Ecto neural progenitor cell (in vitro differentiated cells): ENCODE results near the gene PRMT5.
"Not testable (repeated sequence)": the region's sequence is repeated elsewhere in the genome, so short reads cannot be mapped to it uniquely, and the experiment has no call there.

Source experiments
- DNase-seq: peaks from one replicate; pipeline ENCODE4 v3.0.0-alpha.2; 2018; ENCODE audit warnings: low spot score

Gene PRMT5

DNA sequence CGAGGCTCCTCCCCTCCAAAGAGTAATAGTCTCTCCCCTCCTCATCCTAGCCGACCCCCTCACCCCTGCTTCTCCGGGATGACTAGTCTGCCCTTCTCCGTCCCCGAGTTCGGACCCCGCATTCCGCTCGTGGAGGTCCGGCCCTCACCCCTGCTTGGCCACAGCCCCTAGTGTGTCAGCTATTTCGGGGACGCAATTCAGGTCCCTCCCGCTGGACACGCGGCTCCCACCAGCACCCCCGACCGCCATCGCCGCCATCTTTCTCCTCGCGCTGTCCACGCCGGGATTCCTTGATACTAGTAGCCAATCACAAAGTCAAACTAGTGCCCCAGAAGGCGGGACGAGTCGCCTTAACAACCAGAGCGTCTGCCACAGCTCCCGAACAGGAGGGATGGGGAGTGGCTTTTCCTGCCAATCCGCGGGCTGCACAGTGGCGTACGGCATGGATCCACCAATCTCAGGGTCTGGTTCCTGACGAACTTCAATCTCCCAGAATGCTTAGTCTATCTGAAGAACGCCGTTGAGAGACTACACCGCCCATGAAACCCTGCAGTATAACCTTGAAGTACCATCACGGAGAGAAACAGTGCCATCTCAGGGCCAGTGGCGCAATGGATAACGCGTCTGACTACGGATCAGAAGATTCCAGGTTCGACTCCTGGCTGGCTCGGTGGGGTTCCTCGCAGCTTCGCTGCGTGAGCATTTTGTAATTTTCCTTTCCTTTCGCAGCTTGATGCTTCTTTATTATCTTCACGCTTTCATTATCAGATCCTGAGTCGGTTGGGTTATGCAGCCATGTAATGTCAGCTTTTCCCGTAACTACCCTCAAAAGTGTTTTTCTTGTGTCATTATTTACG lies at the start of gene PRMT5:
PRMT5 (minus strand) TSS at position 273 of the 857 bp plus-strand sequence; CDS start at position 258, 15 bp downstream.
- DNase-seq = peak; percentile 98

DNA sequence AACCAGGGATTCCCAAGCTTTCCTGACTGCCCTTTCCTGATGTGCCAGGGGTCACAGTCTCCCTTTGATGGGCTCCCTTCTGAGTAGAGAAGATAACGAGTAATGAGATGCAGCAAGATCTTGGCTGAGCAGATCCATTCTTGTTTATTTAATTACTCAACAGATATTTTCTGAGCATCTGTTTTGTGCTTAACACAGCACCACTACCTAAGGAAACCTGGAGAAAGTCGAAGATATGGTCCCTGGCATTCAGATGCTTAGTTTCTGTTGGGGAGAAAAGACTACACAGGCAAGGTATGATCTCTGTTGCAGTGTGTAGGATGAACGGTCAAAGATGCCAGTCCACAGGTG lies 49.3 kb upstream of the PRMT5 start:
- no peak for DNase-seq

DNA sequence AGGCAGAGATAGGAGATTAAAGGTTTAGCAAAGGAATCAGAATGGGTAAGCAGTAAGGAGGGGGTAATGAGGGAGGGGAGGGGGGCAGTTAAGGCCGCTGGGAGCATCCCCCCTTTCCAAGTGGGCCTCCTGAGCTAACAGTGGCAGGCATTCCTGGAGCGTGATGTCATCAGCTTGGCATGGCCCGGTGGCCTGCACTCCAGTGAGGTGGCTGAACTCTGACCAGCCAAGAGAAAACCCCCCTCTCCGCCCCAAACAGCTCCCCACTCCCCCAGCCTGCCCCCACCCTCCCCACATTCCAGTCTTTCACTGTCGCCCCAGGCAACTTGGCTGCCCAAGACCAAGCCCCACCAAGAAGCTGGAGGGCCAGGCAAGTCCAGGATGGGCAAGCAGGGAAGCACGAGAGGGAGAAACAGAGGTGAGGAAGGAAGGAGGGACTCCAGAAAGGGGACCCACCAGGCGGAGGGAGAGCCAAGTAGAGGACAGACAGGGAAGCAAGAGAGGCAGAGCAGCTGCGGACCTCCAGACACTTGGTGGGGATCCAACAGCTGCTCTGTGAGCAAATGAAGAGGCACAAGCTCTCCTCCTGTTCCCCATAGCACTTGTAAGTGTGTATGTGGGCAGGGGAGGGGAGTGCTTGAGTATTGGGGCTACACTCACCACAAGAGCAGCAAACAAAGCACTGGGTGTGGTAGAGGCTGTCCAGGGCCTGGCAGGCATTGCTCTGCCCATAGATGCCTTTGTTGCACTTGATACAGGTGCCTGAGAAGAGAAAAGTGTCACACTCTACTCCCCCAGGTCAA lies 48.7 kb upstream of the PRMT5 start:
- DNase-seq = peak; percentile 93

DNA sequence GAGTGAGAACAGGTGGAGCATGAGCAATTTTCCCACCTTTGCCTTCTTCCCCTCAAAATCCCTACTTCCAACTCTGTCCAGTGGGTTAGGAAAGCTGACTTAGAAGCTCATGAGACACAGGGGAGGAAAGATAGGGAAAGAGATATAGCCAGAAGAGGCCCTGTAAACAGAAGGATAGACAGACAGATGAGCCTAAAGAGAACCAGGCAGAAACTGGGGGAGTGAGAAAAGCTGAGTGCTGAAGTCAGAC lies 48.2 kb upstream of the PRMT5 start:
- no peak for DNase-seq

DNA sequence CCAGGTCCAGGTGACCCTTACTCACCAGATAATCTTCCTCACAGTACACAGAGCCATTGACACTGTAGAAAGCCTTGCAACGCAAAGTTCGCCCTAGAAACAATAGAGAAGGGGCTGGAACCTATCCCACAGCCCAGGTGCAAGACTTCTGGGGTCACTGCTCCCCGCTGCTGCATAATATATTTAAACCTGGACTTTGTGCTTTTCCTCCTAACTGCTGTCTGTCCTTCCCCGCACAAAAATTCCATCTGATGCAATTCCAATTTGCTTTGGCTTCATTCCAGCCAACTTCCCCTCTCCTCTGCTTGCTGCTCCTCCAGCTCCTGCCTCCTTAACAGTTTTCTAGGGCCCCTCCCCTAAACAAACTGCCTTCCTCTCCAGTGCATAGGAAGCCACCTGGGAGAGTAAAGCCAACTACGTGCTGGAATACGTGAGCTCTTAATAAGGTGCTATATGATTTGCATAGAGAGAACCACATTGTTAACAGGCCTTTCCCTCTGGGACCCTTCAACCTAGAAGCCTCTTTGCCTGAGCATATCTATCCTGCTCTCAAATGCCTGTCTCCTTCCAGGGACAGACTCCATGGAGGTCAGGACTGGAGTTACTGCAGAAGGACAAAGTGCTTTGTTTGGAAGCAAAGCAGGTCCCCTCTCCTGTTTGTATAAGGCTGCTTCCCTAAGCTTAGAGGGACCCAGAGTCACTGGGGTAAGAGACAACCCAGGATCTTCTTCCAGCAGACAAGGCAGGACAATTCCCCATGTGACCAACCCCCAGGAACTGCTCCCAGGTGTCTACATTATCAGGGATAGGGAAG lies 47.7 kb upstream of the PRMT5 start:
- DNase-seq = no peak

DNA sequence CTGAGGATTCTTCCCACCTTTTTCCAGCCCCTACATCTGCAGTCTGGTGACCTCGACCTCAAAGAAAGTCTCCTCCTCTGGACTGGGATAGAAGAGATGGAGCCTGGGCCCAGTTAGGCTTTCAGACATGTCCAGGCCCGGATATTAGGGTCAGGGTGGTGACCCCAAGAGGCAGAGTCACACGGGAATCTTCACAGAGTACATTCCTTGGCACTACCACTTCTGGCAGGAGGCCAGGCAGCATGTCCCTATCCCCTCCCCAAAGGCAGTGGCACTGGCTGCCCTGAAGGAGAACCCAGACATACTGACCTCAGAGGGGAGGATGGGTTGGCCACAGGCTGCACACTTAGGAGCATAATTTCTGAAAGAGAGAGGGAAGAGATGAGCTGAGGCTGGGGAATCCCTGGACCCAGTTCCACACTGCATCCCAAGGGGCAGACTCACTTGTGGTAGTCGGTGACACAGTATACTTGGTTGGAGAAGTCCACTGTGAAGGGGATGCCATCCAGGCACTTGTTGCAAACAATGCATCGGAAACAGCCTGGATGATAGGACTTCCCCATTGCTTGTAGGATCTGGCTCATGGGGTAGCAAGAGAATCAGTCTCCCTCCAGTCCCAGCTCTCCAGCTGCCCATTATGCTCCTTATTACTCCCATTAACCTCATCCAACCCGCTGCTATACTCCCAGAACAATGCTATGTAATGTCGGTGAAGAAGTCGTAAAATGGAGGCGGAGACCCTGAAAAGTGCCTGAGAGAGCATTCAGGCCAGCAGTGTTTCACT lies 45.5 kb upstream of the PRMT5 start:
- DNase-seq = no peak

DNA sequence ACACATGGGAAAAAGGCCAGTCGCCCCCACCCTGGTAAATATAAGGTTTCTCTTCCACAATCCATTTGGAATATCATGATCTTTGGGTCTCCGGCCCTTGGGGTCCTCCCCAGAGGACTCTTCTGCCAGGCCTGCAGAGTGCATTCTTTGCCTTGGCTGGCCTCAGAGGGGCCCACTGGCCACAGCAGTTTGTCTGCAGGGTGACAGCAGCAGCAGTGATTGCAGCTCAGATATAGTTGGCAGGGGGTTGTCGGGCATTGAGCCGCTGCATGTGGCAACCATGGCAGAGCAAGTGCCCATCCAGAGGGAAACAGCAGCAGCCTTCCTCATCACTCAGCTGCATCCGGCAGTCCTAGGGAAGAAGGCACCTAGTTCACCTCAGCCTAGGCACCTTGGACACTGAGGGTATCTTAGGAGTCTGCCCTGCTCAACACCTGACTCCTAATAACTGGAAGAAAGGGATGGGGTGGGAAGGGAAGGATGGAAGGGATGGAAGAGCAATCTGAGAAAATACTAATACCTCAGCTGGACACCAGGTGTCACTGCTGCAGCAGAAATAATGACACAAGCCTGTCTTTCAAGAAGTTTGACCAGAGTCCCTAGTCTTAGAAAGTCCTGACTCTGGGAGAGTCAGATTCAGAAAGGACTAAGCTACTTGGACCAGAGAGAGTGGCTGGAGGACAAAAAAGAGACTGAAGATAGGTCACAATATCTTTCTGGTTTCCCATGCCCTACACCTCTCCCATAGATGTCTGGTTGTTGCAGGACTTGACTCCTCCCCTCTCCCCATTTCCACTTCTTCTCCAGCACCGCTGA lies 44.2 kb upstream of the PRMT5 start:
- DNase-seq = no peak

DNA sequence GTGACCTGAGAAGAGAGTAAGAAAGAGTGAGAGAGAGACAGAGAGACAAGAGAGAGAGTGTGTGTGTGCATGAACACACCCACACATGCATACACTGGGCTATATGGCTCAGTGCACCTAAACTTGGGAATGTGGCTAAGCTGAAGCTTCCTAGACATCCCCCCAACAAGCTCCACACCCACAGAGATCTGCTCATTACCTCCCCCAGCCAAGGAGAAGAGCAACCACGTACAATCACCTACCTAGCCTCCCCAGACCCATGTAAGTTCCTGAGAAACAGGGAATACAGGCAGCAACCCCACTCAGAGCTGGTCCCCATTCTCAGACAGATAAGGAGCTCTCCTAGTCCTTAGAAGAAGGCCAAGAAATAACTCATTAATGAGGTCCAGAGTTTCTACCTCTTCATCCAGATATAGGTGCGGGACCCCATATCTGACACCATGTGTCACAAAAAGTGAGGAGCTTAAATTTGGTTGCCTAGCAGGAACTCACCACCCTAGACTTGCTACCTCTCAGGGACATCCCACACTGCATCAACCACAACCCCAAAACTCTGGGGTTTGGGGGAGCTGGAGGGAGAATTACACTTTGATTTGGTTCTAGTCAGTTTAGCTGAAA lies 43.2 kb upstream of the PRMT5 start:
- no peak for DNase-seq

DNA sequence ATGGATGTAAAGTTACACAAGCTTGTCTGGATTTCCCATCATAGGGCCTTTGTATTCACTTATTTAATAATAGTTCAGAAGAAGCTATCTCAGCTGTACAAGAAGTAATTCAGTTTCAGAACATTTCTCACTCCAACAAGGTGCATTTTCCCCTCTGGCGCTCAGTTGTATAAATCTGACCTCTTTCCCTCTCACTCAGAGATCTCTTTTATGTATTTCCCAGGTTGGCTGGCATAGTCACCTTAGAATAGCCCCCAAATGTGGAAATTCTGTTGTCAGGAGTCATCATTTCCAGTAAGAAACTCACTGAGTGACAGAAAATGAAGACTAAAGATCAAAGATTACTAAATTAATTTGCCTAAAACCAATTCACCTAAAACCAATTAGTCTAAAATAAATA lies 42.0 kb upstream of the PRMT5 start:
- no peak for DNase-seq

DNA sequence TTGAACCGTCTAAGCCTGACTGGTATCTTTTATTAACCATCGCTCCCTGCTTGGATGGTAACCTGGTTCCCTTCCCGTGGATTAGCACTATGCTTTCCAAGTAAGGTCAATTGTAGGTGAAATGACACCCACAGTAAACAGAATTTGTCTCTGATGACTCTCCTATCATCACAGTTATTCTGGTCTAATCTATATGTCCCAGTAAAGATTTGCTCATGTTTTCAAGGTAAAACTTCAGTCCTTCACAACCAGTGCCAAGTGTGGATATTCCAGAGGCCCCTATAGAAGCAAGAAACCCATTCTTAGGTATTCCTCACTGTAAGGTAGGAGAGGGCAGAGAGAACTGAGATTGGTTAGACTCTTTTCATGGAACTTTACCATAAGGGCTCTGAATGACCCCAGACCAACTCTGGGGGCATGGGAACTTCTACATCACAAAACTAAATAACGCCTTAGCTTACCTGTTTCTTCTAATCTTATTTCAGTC lies 37.6 kb upstream of the PRMT5 start:
- DNase-seq = no peak

DNA sequence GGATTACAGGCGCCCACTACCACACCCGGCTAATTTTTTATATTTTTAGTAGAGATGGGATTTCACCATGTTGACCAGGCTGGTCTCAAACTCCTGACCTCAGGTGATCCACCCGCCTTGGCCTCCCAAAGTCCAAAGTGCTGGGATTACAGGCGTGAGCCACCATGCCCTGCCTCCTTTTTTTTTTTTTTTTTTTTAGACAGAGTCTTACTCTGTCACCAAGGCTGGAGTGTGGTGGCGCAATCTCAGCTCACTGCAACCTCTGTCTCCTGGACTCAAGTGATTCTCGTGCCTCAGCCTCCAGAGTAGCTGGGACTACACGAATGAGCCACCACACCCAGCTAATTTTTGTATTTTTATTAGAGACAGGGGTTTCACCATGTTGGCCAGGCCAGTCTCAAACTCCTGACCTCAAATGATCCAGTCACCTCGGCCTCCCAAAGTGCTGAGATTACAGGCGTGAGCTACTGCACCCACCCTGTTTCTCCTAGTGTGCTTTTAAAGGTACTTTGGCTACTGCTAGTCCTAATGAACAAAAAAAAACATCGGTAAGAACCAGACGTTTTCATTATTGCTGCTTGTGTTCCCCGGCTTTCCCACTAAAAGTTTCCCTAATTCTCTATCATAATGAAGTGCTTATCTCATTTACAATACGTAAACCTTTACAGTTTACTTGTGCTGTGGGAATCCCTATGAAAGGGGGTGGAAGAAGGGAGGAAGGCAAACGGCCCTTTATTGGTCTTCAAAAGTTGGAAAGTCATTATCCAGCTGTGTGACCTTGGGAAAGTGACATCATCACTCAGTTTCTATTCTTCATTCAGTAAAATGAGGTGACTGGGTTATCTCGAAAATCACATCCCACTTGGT lies 37.0 kb upstream of the PRMT5 start:
- DNase-seq = not testable (repeated sequence)

DNA sequence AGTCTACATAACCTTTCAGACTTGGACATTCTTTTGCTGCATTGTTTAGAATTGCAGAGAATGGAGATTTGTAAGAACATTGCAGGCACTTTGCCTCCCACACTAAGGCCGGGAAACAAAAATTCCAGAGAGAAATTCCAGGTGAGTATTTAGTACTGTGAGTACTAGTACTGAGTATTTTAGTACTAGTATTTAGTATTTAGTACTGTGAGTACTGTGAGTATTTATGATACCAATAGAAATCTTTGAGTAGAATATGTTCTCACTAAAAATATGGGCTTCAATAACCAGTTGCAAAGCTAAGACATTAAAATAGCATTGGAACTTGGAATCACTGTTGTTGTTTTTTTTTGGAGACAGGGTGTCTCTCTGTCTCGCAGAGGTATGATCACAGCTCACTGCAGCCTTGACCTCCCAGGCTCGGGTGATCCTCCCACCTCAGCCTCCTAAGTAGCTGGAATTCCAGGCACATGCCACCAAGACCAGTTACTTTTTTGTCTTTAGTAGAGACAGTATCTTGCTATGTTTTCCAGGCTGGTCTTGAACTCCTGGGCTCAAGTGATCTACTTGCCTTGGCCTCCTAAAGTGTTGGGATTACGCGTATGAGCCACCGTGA lies 33.0 kb upstream of the PRMT5 start:
- no peak for DNase-seq

DNA sequence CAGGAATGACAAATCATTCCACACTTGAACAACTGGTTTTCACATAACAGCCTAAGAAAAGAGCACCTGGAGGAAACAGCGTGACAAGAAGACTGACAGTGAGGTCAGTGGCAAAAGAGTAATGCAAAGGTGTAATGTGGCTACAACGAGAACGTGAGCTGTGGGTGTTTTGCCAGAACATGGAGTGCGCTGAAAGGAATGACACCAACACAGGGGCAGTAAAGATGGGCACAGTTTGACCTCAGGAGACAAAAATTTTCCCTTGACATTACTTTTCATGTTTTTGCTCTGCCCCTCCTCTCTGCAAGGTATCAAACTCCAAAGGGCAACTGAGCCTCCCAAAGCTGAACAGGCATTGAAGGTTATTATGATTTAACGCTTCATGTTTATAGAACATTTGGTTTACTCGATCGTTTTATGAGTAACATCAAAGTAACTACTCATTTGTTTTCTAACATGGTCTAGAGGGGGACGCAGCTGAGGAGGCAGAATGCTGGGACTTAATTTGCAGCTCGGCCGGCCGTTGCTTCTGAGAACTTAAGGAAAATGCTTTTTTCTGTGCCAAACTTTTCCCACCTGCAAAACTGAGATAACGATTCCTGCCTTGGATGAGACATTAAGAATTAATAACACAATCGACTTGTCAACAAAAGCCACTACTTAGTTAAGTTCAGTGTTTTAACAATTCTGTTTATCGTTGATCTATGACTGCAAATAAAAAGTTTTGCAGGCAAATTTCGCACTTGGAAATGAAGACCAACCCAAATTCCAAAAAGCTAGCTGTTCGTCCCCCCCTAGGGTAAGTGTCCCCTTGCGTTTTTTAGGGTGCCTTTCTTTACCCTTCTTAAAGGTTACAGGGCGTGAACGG lies 26.8 kb upstream of the PRMT5 start:
- DNase-seq = no peak

DNA sequence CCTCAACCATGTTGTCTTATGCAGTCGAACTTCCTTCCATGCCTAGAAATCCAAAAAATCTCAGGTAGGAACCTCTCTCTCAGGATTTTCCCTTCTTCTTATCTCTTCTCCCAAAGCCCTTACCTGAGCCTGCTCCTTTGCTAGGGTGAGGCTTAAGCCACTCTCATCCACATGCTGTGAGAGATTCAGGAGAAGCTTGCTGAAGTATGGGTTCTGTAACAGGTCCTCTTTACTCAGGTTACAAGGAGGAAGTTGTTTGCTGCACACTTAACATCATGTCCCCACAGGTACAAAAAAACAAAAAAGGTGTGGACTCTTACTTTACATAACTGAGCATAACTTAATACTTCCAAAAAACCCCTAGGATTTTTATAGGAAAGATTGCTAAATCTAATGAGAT lies 23.2 kb upstream of the PRMT5 start:
- DNase-seq = no peak

DNA sequence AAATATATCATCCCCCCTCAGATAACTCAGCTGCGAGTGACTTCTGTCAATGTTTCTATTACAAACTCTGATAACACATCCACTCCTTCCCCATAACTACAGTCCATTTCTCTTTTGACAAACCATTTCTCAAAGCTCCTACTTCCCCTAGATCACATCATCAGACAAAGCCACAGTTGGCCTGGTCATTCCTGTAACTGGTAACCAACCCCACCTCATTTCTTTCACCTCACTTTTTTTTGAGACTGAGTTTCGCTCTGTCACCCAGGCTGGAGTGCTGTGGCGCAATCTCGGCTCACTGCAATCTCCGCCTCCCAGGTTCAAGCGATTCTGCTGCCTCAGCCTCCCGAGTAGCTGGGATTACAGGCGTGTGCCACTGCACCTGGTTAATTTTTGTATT lies 22.6 kb upstream of the PRMT5 start:
- not testable (repeated sequence) for DNase-seq

DNA sequence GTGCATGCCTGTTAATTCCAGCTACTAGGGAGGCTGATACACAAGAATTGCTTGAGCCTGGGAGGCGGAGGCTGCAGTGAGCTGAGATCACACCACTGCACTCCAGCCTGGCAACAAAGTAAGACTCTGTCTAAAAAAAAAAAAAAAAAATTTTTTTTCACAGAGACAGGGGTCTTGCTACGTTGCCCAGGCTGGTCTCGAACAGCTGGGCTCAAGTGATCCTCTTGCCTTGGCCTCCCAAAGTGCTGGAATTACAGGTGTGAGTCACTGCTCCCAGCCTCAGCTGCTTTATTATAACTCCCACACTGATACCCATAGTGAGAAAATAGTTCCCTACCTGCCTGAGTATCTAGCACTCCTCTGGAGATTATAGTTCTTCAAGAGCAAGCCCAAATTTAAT lies 16.5 kb upstream of the PRMT5 start:
- no peak for DNase-seq

DNA sequence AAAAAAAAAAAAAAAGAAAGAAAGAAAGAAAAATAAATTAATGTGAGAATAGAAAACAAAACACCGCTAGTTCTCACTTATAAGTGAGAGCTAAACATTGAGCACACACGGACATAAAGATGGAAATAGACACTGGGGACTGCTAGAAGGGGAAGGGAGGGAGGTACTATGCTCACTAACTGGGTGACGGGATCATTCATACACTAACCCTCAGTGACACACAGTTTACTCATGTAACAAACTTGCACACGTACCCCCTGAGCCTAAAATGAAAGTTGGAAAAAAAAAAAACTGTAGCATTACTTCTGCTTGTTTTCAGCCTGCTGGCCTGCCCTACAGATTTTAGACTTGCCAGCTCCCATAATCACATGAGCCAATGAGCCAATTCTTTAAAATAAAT lies 10.5 kb upstream of the PRMT5 start:
- DNase-seq = no peak

DNA sequence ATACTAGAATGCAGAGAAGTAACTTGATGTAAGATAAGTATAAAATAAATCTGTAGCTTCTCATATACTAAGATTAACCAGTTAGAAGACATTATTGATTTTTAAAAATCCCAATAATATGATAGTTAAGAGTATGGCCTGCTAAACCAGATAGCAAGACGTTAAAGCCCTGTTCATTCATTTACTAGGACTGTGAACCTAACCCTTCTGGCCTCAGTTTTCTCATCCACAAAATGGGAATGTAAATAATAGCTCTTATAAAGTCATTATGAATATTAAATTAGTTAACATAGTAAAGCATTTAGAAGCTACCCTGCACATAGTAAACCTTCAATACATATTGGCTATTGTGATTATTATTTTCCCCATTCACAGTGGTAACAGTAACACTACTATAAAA lies 6.0 kb upstream of the PRMT5 start:
- DNase-seq = no peak
